Activated naive CD4-positive, alpha-beta T cell treated with anti-CD3 and anti-CD28 coated beads for 36 hours (primary cell): Measurements from ENCODE around the gene NDUFS6. TPM values are rescaled to one million over a fixed set of nuclear protein-coding genes. Genes with fewer than 3 reads are reported as not detected.
A peak's percentile ranks its signal among the peaks of the same experiment; 100 is the strongest.

Experiments used
- CTCF ChIA-PET: fragments of 350-600 bp; sonication (Branson Sonifier 250); formaldehyde crosslinking; loops from one replicate; lab custom pipeline; 2021; ENCODE audit warnings: antibody characterized with exemption; lab: Charles Lee
- DNase-seq: peaks from one replicate; pipeline ENCODE4 v3.0.0-alpha.2; 2020
- H3K27ac Mint-ChIP-seq: one replicate; pipeline ENCODE4 v1.8.0; 2021; ENCODE audit warnings: mild to moderate bottlenecking, mixed read lengths
- H3K27me3 Mint-ChIP-seq: one replicate; pipeline ENCODE4 v1.8.0; 2021; ENCODE audit warnings: low read depth, mixed read lengths
- H3K36me3 Mint-ChIP-seq: one replicate; pipeline ENCODE4 v1.8.0; 2021; ENCODE audit warnings: low read depth, mixed read lengths
- H3K4me1 Mint-ChIP-seq: one replicate; pipeline ENCODE4 v1.8.0; 2021; ENCODE audit warnings: low read depth, mixed read lengths
- H3K4me3 Mint-ChIP-seq: one replicate; pipeline ENCODE4 v1.8.0; 2021; ENCODE audit warnings: mild to moderate bottlenecking, moderate library complexity, mixed read lengths
- H3K9me3 Mint-ChIP-seq: one replicate; pipeline ENCODE4 v1.8.0; 2021; ENCODE audit warnings: mixed read lengths
- intact Hi-C: fragments of 100-400 bp; cut with micrococcal nuclease; formaldehyde crosslinking; loops from one replicate; pipeline ENCODE4 v1.15.1; 2023
- total RNA-seq, 2 experiments: library from RNA; stranded (reverse); gene quantifications; one replicate each; pipeline ENCODE4 v1.2.3, GENCODE V29; 2021

NDUFS6 gene
- total RNA-seq, 2 experiments from 2014 or later: 39.5 to 44.6 TPM

- no peak overlapping the region for H3K27ac Mint-ChIP-seq
- CTCF ChIA-PET: no interaction called here
- no peak overlapping the region for H3K4me3 Mint-ChIP-seq
- H3K4me1 Mint-ChIP-seq: no peaks in the 10 kb centered on the region
- H3K27me3 Mint-ChIP-seq: peaks cover 7% of the 10 kb centered on the region
- no peaks in the 10 kb centered on the region for H3K36me3 Mint-ChIP-seq
- no peak for DNase-seq
- peaks cover 7% of the 10 kb centered on the region for H3K9me3 Mint-ChIP-seq
- intact Hi-C loops: no loop called here
Observed at GRCh38 chr5:1760656-1761452, 40.4 kb upstream of the NDUFS6 start.

- no peak overlapping the region for H3K27ac Mint-ChIP-seq
- intact Hi-C loops: no loop called here
- no peak overlapping the region for H3K4me3 Mint-ChIP-seq
- H3K36me3 Mint-ChIP-seq: no peaks in the 10 kb centered on the region
- H3K4me1 Mint-ChIP-seq: no peaks in the 10 kb centered on the region
- peaks cover 7% of the 10 kb centered on the region for H3K9me3 Mint-ChIP-seq
- DNase-seq: no peak
- CTCF ChIA-PET: no interaction called here
- H3K27me3 Mint-ChIP-seq: peaks cover 7% of the 10 kb centered on the region
Observed at GRCh38 chr5:1761453-1761755, 39.8 kb upstream of the NDUFS6 start.

GRCh38 chr5:1762121-1762882 lies 38.9 kb upstream of the NDUFS6 start:
- H3K27me3 Mint-ChIP-seq: peaks cover 7% of the 10 kb centered on the region
- no peaks in the 10 kb centered on the region for H3K4me1 Mint-ChIP-seq
- H3K27ac Mint-ChIP-seq: no peak overlapping the region
- CTCF ChIA-PET: interaction anchor here (0.7 to 1.6 kb wide), 3 partner anchors 9 to 41 kb away, joined by 4 to 8 read pairs (median 4); partner anchors contain the start of gene NDUFS6
- intact Hi-C loops: loop anchor here (2.0 kb wide), 1 partner anchor 276 kb away; no protein-coding TSS in a partner anchor
- no peak for DNase-seq
- H3K36me3 Mint-ChIP-seq: no peaks in the 10 kb centered on the region
- no peak overlapping the region for H3K4me3 Mint-ChIP-seq
- H3K9me3 Mint-ChIP-seq: peaks cover 7% of the 10 kb centered on the region

- no peaks in the 10 kb centered on the region for H3K36me3 Mint-ChIP-seq
- intact Hi-C loops: loop anchor here (1.0 to 2.0 kb wide), 2 partner anchors 254 to 276 kb away; no protein-coding TSS in a partner anchor
- H3K27ac Mint-ChIP-seq: no peak overlapping the region
- no peaks in the 10 kb centered on the region for H3K4me1 Mint-ChIP-seq
- CTCF ChIA-PET: interaction anchor here (1.3 to 1.6 kb wide), 3 partner anchors 9 to 91 kb away, joined by 3 to 8 read pairs (median 4); partner anchors contain the start of gene NDUFS6
- H3K9me3 Mint-ChIP-seq: peaks cover 7% of the 10 kb centered on the region
- DNase-seq: no peak
- H3K4me3 Mint-ChIP-seq: no peak overlapping the region
- H3K27me3 Mint-ChIP-seq: peaks cover 7% of the 10 kb centered on the region
Observed at GRCh38 chr5:1762883-1763547, 38.2 kb upstream of the NDUFS6 start.

GRCh38 chr5:1763548-1763911 lies 37.7 kb upstream of the NDUFS6 start:
- intact Hi-C loops: loop anchor here (1.0 to 2.0 kb wide), 2 partner anchors 254 to 275 kb away; no protein-coding TSS in a partner anchor
- peak; percentile 49 for DNase-seq
- Mint-ChIP-seq H3K4me1 (no peaks in the 10 kb centered on the region), H3K27me3 (peaks cover 7% of the 10 kb centered on the region), H3K27ac (no peak overlapping the region), H3K9me3 (peaks cover 1% of the 10 kb centered on the region), H3K36me3 (no peaks in the 10 kb centered on the region), H3K4me3 (no peak overlapping the region)
- CTCF ChIA-PET: interaction anchor here (1.3 to 1.6 kb wide), 3 partner anchors 10 to 91 kb away, joined by 3 to 8 read pairs (median 4); partner anchors contain the start of gene NDUFS6

GRCh38 chr5:1763960-1764605 lies 37.1 kb upstream of the NDUFS6 start:
- no peak overlapping the region for H3K27ac Mint-ChIP-seq
- H3K4me1 Mint-ChIP-seq: no peaks in the 10 kb centered on the region
- H3K9me3 Mint-ChIP-seq: no peaks in the 10 kb centered on the region
- peaks cover 7% of the 10 kb centered on the region for H3K27me3 Mint-ChIP-seq
- intact Hi-C loops: loop anchor here (1.0 to 2.0 kb wide), 2 partner anchors 253 to 275 kb away; no protein-coding TSS in a partner anchor
- DNase-seq: no peak
- CTCF ChIA-PET: interaction anchor here (0.6 to 1.6 kb wide), 4 partner anchors 10 to 273 kb away, joined by 3 to 8 read pairs (median 3); partner anchors contain the start of gene NDUFS6
- H3K36me3 Mint-ChIP-seq: no peaks in the 10 kb centered on the region
- no peak overlapping the region for H3K4me3 Mint-ChIP-seq

- DNase-seq: no peak
- H3K27me3 Mint-ChIP-seq: peaks cover 7% of the 10 kb centered on the region
- CTCF ChIA-PET: interaction anchor here (0.6 to 1.4 kb wide), 3 partner anchors 9 to 272 kb away, joined by 3 read pairs; no protein-coding TSS in a partner anchor
- intact Hi-C loops: no loop called here
- H3K9me3 Mint-ChIP-seq: no peaks in the 10 kb centered on the region
- H3K27ac Mint-ChIP-seq: no peak overlapping the region
- no peak overlapping the region for H3K4me3 Mint-ChIP-seq
- no peaks in the 10 kb centered on the region for H3K4me1 Mint-ChIP-seq
- no peaks in the 10 kb centered on the region for H3K36me3 Mint-ChIP-seq
Observed at GRCh38 chr5:1764606-1764960, 36.6 kb upstream of the NDUFS6 start.

- no peaks in the 10 kb centered on the region for H3K36me3 Mint-ChIP-seq
- no peak overlapping the region for H3K27ac Mint-ChIP-seq
- H3K27me3 Mint-ChIP-seq: peaks cover 7% of the 10 kb centered on the region
- no peak for DNase-seq
- no peaks in the 10 kb centered on the region for H3K4me1 Mint-ChIP-seq
- H3K4me3 Mint-ChIP-seq: no peak overlapping the region
- intact Hi-C loops: no loop called here
- no peaks in the 10 kb centered on the region for H3K9me3 Mint-ChIP-seq
- CTCF ChIA-PET: interaction anchor here (1.1 kb wide), 1 partner anchor 254 kb away, joined by 3 read pairs; no protein-coding TSS in a partner anchor
Observed at GRCh38 chr5:1765141-1765879, 35.9 kb upstream of the NDUFS6 start.

GRCh38 chr5:1765880-1766235 lies 35.3 kb upstream of the NDUFS6 start:
- Mint-ChIP-seq H3K36me3 (no peaks in the 10 kb centered on the region), H3K4me3 (no peak overlapping the region), H3K27me3 (peaks cover 7% of the 10 kb centered on the region), H3K4me1 (no peaks in the 10 kb centered on the region), H3K27ac (no peak overlapping the region), H3K9me3 (no peaks in the 10 kb centered on the region)
- DNase-seq: no peak
- intact Hi-C loops: no loop called here
- CTCF ChIA-PET: interaction anchor here (1.1 kb wide), 1 partner anchor 253 kb away, joined by 3 read pairs; no protein-coding TSS in a partner anchor

GRCh38 chr5:1767524-1768282 lies 33.5 kb upstream of the NDUFS6 start:
- DNase-seq: no peak
- no peak overlapping the region for H3K4me3 Mint-ChIP-seq
- H3K36me3 Mint-ChIP-seq: no peaks in the 10 kb centered on the region
- CTCF ChIA-PET: interaction anchor here (1.1 kb wide), 1 partner anchor 270 kb away, joined by 3 read pairs; no protein-coding TSS in a partner anchor
- peaks cover 5% of the 10 kb centered on the region for H3K27me3 Mint-ChIP-seq
- no peaks in the 10 kb centered on the region for H3K9me3 Mint-ChIP-seq
- no peaks in the 10 kb centered on the region for H3K4me1 Mint-ChIP-seq
- no peak overlapping the region for H3K27ac Mint-ChIP-seq
- intact Hi-C loops: no loop called here
